ENCODE measurements around the gene APLP2. TPM values are rescaled to one million over a fixed set of nuclear protein-coding genes. Genes with fewer than 3 reads are reported as not detected.

Gene APLP2
- polyA plus RNA-seq, 3 donors = 486 to 622 (median 591) TPM

DNA sequence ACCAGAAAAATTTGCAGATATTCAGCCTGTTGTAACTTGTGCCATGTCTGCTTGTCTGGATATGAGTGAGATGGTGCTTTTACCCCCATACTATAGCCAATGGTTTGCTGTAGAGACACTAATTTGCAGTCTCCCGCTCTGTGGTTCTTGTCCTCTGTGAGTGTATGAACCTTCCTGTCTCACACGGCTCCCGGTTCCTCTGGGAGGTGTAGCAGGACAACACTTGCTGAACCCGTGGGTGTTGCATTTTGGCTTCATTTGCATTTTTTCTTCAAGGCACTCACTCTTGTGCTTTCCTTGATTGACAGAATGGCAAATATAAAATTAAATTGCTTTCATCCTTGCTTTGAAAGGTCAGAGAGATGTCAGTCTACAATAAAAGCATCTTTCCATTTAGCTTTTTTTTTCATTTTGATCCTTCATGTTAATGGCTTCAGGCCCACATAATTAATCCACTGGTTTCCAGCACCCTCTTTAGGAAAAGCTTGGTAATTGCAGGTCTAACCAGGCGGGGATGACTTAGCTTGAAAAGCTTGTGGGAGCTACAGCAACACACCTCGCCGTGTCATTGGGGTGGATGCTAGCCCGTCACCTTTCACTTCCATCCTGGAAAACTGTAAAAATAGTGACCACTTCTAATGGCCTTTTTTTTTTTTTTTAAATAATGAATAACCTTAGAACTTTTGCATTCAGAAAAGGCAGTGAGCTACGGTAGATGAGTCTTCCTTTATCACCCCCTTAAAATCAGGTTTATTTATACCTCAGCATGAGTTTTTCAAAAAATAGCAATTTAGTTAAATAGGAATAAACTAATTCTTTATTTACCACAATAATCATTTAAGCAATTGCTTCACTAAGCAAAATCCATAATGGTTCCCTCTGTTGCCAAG lies 62.5 kb downstream of the APLP2 start:
- Mint-ChIP-seq H3K27me3 (ENCODE audit: low read depth in 3 of 3) (peaks cover 0 to 2% (median 0%) of the 10 kb centered on the region in 3 donors), H3K4me3 (no peak overlapping the region), H3K4me1 (peaks cover 10% of the 10 kb centered on the region), H3K9me3 (no peaks in the 10 kb centered on the region), H3K36me3 (peaks cover 93 to 98% of the 10 kb centered on the region in 2 donors), H3K27ac (peak overlapping the region; percentile 74 to 92 (median 82))
- no peaks in the 10 kb centered on the region for H3K27me3 ChIP-seq (ENCODE audit: control insufficient read depth in 2 of 2, insufficient read depth in 2 of 2, low read length in 2 of 2)
- H4K20me1 ChIP-seq (ENCODE audit: insufficient read depth, low read length) = peaks cover 98% of the 10 kb centered on the region
- no peak overlapping the region for H2AFZ ChIP-seq (ENCODE audit: insufficient read depth, low read depth, low read length, poor library complexity, severe bottlenecking)
- peak overlapping the region; percentile 22 to 72 for H3K27ac ChIP-seq (ENCODE audit: low read depth in 1 of 2, low read length in 2 of 2)
- intact Hi-C loops (cut with micrococcal nuclease) = loop anchor here (2.0 to 5.0 kb wide), 2 partner anchors 130 to 209 kb away; partner anchors contain the start of gene PRDM10 (in 1 of the 2)
- peaks cover 96% of the 10 kb centered on the region for H3K79me2 ChIP-seq (ENCODE audit: insufficient read depth, low read length)
- no peaks in the 10 kb centered on the region for H3K9me3 ChIP-seq (replicated peaks in 1 of 2; ENCODE audit: control insufficient read depth in 1 of 2, insufficient read depth in 1 of 2, low read length in 2 of 2)
- DNase-seq = peak; percentile 59 to 72 (median 67)
- H3K4me1 ChIP-seq (ENCODE audit: control insufficient read depth in 1 of 2, insufficient read depth in 2 of 2, low read length in 2 of 2) = peaks cover 4 to 5% of the 10 kb centered on the region in 2 donors
- no peak overlapping the region for H3K4me2 ChIP-seq (replicated peaks; ENCODE audit: extremely low read depth, low read length, poor library complexity, severe bottlenecking)
- H3K36me3 ChIP-seq (replicated peaks in 1 of 2; ENCODE audit: control insufficient read depth in 1 of 2, insufficient read depth in 2 of 2, low read length in 2 of 2) = peaks cover 96 to 99% of the 10 kb centered on the region in 2 donors
- 30% methylated on average over 2 of the region's 9 CpGs for WGBS (ENCODE audit: insufficient coverage)
- no peak overlapping the region for H3K9ac ChIP-seq (ENCODE audit: insufficient read depth, low read length, poor library complexity, severe bottlenecking)
- TF ChIP-seq, protein P1, sequence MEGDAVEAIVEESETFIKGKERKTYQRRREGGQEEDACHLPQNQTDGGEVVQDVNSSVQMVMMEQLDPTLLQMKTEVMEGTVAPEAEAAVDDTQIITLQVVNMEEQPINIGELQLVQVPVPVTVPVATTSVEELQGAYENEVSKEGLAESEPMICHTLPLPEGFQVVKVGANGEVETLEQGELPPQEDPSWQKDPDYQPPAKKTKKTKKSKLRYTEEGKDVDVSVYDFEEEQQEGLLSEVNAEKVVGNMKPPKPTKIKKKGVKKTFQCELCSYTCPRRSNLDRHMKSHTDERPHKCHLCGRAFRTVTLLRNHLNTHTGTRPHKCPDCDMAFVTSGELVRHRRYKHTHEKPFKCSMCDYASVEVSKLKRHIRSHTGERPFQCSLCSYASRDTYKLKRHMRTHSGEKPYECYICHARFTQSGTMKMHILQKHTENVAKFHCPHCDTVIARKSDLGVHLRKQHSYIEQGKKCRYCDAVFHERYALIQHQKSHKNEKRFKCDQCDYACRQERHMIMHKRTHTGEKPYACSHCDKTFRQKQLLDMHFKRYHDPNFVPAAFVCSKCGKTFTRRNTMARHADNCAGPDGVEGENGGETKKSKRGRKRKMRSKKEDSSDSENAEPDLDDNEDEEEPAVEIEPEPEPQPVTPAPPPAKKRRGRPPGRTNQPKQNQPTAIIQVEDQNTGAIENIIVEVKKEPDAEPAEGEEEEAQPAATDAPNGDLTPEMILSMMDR (IDR thresholded peaks at IDR 0.05) = peak; percentile 94
- H3K4me3 ChIP-seq (replicated peaks in 1 of 3; ENCODE audit: low read depth in 2 of 3, low read length in 3 of 3) = no peak overlapping the region

DNA sequence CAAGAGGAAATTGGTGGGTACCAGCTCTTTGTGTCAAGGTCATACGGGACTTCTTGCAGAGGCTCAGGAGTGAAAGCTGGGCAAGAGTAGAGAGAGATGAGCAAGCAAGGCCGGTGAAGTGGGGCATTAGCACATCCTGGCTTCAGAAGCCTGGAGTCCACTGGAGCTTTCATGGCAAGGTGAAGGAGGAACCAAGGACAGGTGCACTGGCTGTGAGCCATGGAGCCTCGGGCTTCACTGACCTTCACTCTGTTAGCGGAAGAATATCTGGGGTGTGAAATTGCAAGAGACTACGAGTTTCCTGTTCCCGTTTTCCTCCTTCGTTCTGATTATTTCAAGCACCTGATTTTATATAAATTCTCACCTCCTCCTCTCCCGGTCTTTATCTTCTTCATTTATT lies 64.0 kb downstream of the APLP2 start:
- Histone ChIP-seq H3K36me3 (replicated peaks in 1 of 2; ENCODE audit: control insufficient read depth in 1 of 2, insufficient read depth in 2 of 2, low read length in 2 of 2) (peaks cover 91 to 99% of the 10 kb centered on the region in 2 donors), H3K9me3 (replicated peaks in 1 of 2; ENCODE audit: control insufficient read depth in 1 of 2, insufficient read depth in 1 of 2, low read length in 2 of 2) (no peaks in the 10 kb centered on the region), H3K4me3 (replicated peaks in 1 of 3; ENCODE audit: low read depth in 2 of 3, low read length in 3 of 3) (no peak overlapping the region), H3K9ac (ENCODE audit: insufficient read depth, low read length, poor library complexity, severe bottlenecking) (no peak overlapping the region), H3K4me1 (ENCODE audit: control insufficient read depth in 1 of 2, insufficient read depth in 2 of 2, low read length in 2 of 2) (peaks cover 0 to 3% of the 10 kb centered on the region in 2 donors), H4K20me1 (ENCODE audit: insufficient read depth, low read length) (peaks cover 100% of the 10 kb centered on the region), H3K27ac (ENCODE audit: low read depth in 1 of 2, low read length in 2 of 2) (peak overlapping the region in 1 of 2 donors; percentile 64), H3K4me2 (replicated peaks; ENCODE audit: extremely low read depth, low read length, poor library complexity, severe bottlenecking) (no peak overlapping the region), H2AFZ (ENCODE audit: insufficient read depth, low read depth, low read length, poor library complexity, severe bottlenecking) (no peak overlapping the region), H3K27me3 (ENCODE audit: control insufficient read depth in 2 of 2, insufficient read depth in 2 of 2, low read length in 2 of 2) (no peaks in the 10 kb centered on the region), H3K79me2 (ENCODE audit: insufficient read depth, low read length) (peaks cover 96% of the 10 kb centered on the region)
- TF ChIP-seq, protein P1 (IDR thresholded peaks at IDR 0.05) = no peak
- 94% methylated on average over 2 of the region's 8 CpGs for WGBS (ENCODE audit: insufficient coverage)
- Mint-ChIP-seq H3K4me1 (peaks cover 7% of the 10 kb centered on the region), H3K9me3 (peaks cover 0 to 2% (median 0%) of the 10 kb centered on the region in 7 donors), H3K36me3 (peaks cover 91 to 98% of the 10 kb centered on the region in 2 donors), H3K27me3 (ENCODE audit: low read depth in 3 of 3) (peaks cover 0 to 2% (median 0%) of the 10 kb centered on the region in 3 donors), H3K4me3 (no peak overlapping the region), H3K27ac (peak overlapping the region in 5 of 7 donors; percentile 11 to 74 (median 68))
- no peak for DNase-seq
- intact Hi-C loops (cut with micrococcal nuclease) = loop anchor here (2.0 to 5.0 kb wide), 2 partner anchors 131 to 211 kb away; partner anchors contain the start of gene PRDM10 (in 1 of the 2)
